Dedifferentiated amniotic fluid mesenchymal stem cell (primary cell): ENCODE results near the gene GLT8D1.

Experiments used
- DNase-seq: peaks from one replicate; pipeline ENCODE4 v3.0.0-alpha.2; 2016; ENCODE audit errors: extremely low spot score

GLT8D1 gene

DNA sequence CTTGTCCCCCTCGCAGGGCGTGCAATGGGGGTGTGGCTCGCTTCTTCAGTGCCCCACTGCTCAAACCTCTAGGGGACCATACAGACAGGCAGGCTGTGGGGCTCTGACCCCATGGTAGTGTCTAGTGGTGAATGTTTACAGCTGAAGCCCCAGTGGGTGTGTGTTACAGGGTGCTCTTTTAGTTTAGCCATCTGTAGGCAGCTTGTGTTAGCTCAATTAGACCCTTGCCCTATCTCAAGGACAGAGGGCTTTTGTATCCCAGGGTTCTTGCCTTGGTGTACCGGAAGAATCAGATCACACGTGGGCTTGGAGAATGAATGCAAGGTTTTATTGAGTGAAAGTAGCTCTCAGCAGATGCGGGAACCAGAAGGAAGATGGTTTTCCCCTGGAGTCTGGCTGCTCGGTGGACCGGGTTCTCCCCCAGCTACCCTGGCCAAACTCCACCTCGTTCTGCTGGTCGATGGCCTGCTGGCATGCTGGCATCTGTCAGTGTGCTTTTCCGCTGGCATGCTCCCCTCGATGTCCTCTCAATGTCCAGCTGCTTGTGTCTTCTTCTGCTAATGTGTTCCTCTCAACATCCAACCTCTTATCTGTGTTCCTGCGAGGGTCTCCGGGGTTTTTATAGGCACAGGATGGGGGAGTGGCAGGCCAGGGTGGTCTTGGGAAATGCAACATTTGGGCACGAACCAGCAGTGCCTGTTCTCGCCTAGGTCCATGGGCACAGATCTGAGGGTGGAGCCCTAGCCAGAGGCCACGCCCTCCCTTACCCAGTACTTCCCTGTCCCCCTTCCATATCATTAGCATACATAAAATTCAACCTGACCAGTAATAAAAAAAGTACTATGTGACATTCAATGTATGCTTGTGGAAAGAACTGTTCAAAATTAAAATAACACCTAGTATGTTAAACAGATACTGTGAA lies 7.0 kb upstream of the GLT8D1 start:
- no peak for DNase-seq

DNA sequence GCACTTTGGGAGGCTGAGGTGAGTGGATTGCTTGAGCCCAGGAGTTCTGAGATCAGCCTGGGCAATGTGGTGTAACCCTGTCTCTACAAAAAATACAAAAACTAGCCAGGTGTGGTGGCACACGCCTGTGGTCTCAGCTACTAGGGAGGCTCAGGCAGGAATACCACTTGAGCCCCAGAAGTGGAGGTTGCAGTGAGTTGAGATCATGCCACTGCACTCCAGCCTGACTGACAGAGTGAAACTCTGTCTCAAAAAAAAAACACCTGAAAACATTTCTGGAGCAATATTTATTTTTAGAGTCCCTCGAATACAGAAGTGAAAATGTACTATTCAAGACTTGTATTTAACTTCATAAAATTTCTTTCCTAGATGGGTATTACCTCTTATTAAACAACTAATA lies 4.9 kb upstream of the GLT8D1 start:
- DNase-seq = no peak

DNA sequence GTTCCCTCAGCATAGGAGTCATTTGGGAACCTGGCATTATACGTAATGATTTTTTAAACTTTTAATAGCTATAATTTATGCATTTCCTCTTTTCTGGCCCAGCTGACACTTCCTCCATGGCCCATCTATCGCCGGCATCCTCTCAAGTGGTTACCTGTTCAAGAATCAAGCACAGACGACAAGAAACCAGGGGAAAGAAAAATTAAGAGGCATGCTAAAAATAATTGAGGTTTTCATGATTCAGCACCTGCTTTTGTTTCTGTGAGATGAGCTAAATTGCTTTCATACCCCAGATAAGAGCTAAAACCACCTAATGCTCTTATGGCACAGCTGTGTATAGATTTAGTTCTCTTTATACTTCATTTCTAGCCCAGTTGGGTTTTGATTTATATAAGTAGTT lies 2.0 kb upstream of the GLT8D1 start:
- no peak for DNase-seq

DNA sequence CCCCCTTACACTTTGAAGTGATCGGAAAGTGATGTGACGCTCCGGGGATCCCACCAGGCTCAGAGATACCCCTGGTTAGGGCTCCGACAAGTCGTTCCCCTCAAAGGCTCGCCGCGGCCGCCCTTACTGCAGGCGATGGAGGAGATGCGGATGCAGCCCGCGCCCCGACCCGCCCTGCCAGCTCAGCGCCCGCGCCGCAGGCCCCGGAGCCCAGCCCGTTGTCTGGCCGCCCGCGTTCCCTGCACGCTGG lies 228 bp downstream of the GLT8D1 start:
- DNase-seq = no peak

DNA sequence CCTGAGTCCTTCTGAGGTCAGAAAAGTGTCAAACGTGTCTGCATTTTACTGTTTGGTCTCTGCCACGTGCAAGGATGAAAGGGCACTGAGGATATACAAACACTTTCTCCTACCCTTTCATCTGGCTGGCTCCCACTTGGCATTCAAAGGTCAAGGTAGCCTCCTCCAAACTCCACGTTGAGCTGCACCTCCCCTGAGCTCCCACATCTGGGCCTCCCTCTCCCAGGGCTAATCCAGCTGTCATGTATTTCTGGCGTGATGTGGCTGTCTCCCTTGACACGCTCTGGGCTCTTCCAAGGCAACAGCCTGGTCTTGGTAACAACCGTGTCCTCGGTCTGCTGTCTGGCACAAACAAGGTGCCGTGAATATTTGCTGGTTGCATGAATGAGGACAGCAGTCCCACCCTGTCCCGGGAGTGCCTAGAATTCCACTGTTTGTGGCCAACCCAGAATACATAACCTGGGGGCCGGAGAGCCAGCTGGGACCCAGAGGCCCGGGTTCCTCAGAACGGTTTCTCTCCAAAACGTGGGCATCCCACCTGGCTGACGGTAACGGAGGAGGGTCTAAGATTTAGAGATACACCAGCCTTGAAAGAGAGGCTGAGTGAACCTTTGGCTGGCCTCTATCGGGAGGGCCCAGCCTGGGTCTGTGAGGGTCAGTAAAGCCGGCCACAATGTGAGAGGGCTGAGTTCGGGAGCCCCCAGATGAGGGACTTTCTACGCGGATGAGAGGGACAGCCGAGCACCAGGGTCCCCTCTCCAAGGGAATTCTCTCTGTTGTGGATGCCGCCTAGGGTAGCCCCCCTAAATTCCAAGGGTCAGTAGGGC lies 767 bp downstream of the GLT8D1 start:
- peak; percentile 48 for DNase-seq

DNA sequence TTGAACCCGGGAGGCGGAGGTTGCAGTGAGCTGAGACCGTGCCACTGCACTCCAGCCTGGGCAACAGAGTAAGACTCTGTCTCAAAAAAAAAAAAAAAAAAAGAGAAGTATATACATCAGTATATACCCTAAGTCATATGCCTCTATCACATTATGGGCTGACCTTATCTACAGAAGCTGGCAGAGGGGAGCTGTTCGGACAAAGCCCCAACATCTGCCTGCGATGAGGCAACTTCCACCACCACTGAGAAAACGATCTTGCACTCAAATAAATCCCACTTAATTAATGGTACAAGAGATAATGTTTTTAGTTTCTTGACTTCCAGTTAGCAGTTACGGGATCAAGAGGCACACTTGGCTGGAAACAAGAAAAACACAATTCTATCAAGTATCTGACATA lies 2.2 kb downstream of the GLT8D1 start:
- DNase-seq = no peak

DNA sequence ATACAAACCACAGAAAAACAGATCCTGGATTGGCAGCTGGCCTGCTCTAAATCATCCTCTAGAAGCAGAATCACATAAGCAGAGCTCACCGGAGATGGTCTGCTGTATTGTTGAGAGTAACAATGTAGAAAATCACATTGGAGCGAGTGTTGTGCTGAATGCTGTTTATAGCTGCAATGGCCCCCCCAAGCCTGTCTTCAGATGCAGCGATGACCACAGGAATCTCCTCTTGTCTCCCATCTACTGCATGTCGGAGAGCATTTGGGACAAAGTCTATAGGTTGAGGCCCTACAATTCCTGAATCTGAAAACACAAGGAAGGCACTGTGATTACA lies 8.0 kb downstream of the GLT8D1 start:
- DNase-seq = no peak

DNA sequence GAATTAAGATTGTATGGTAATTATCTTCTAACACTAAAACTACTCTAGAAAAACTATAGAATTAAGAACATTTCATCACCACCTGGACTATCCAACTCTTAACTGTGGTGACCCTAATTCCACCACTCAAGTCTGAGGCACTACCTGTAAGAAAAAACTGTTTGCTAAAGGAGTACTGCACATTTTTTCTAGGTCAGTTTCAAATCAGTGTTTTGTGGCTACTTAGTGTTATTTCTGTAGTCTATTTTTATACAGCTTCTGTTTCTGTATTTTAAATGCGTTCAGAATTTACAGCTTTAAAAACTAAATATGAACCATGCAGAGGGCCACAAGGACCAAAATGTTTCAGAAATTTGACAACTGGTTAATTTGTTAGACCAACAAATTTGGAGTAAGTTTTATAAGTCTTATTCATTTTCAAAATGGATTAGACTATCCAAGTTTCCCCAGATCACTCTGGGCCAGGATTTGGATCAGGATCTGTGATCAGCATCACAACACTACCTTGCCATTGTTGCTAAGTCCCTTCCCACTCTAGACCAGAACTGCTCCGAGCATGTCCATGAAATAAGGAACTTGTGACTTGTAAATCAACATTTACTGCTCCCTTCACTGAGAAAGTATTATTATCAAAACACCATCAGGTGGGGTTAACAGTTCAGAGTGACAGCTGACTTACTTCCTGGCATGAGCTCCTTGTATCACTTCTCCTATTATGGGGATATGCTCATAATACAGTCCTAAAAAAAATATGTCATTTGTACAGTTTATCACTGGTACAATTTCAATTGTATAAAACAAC lies 8.6 kb downstream of the GLT8D1 start:
- DNase-seq = no peak

DNA sequence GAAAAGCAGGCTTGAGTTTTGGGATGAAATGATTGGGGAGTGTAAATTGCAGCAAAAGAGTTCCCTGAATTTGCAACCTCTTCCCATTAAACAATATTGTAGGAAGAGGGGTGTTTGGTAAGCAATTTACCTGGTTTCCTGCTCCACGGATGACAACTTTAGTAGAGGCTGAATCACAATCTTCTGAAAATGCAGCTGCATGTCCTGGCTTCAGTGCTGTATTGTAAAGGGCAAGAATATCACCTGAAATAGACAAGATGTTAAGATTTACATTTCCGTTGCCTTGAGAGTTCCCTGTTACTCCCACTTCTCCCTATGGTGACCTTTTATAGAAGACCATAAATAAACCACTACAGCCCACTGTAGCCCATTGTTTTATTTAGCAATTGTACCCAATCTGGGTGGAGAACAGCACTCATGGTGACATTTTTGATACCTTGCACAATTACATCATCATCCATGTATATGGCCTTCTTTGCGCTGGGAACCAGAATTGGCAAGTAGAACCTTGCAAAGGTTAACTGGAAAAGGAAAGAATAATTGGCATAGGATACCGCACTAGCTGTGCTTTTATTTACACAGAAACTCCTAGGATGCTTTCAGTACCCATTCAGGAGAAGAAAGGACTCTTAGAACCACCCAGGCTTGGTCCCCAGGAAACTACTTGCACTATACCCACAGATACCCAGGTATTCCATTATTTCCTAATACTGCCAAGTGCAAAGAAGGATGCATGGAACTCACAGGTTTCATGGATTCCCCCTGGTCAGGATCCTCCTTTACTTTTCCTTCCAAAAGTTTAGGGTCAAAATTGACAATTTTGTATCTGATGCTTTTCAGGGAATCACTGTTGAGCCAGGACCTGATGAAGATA lies 9.6 kb downstream of the GLT8D1 start:
- no peak for DNase-seq

DNA sequence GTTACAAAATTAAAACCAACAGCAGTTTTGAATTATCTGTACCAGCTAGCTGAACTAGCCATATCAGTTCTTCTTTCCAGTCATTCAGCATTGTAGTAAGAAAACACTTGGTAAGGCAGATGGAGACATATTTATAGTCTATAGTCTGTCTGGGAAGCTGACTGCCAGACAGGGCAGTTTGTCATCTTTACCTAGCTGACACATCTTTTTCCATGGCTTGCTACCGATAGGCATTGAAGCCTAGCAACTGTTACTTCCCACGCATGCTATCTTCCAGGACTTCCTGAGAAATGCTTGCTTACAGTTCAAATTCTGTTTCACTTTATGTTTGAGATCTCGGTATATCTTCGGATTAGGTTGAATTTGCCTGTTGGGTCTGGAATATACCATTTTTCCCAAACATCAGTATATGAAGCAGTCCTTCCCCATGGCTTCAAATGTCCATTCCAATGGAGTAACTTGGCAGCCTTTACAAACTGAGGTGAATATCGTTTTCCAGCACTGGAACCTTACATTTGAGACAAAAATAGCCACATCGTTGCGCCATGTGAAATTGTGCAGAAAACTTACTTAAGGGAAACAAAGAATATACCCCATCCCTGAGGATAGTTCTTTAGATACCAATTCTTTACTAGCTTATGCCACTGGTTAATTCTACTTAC lies 10.9 kb downstream of the GLT8D1 start:
- no peak for DNase-seq

DNA sequence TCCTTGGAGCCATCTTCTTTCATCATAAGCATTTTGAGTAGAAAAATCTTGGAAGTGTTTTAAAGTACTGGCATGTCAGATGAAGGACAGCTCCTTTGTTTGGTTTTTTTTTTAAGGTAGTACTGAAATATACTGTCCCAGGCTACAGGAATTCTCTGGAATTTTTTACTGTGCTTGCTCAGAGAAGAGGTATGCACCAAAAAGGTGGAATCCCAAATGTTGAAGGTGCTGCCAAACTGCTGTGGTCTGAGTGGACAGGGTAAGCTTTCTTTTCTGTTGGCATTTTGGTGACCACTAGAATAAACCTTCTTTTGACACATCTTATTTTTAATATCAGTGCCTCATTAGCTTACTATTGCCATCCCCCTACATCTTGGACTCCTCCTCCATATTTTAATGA lies 12.5 kb downstream of the GLT8D1 start:
- no peak for DNase-seq

DNA sequence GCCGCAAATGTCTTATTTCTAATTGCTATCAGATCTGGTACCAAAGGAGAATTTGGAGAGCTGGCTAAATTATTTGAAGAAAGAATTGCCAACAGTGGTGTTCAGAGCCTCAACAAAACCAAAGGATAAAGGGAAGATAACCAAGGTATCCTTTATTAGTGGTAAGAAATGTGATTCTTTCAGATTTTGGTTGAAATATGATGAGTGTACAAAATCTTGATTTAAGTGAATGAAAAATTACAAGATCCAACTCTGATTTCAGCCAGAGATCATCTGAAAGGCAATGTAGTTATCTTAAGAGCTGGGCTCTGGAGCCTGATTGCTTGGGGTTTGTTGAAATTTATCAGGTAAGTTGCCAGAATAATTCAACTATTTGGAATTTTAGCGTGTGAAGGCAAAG lies 15.0 kb downstream of the GLT8D1 start:
- no peak for DNase-seq

DNA sequence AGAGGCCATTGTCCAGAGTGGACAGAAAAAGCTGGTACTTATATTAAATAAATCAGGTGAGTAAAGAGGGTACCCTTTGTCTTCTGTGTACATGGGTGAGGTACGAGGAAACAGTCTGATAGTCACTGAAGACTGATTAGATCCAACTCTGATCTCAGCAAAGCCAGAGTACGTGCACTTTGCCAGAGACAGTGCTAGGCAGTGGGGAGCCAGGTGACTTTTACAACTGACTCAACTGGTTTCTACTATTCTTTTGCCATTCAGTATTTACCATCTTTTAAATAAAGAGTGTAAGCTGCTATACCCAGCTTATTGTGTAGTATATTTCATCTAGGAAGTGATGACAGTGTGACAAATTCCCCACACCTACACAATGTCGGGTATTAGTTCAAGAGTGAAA lies 16.4 kb downstream of the GLT8D1 start:
- DNase-seq = no peak

DNA sequence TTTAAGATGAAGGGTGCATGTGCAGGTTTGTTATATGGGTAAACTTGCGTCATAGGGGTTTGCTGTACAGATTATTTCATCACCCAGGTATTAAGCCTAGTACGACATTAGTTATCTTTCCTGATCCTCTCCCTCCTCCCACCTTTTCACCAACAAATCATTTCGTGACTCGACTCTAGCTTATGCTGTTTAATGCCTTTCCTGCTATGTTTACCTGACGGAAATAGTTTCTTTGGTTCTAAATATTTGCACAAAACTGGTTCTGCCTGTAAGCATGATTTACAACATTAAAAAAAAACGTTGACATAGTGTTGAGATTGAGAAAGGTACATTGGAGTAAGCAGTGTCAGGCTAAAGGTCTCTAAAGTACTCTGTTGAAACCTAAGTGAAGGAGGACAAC lies 17.3 kb downstream of the GLT8D1 start:
- no peak for DNase-seq

DNA sequence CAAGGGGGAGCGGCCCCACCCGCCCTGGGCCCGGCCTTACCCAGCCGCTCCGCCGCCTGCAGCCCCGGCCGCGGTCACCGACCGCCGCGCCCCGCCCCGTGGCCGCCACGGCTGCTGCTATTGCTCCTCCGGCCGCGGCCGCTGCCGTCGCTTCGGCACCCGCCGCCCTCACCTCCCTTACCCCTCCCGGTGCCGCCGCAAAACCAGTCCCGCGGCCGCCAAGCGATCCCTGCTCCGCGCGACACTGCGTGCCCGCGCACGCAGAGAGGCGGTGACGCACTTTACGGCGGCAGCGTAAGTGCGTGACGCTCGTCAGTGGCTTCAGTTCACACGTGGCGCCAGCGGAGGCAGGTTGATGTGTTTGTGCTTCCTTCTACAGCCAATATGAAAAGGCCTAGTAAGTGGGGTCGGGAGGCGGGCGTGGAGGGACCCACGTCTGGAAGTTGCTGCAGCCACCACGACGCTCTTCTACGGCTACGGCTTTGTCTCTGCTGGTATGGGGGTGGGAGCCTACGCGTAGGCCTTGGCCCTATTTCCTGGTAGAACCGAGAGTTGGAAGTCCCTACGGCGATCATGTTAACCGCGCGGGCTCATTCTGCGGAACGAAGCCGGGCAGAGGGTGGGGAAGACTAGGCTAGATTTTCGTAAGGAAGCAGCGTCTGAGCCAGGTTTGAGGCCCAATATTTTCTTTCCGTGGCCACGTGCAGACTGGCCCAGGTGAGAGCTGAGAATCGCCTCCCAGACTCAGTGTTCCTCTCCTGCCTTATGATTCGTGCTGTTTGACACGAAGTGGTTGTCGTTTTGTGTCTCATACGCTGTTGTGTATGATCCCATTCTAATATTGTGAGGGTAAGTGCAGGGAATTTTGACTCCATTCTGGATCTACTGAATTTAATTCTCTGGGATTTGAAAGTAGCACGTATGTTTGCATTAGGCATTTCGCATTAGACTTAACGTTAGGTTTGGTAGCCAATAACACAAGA lies 19.6 kb downstream of the GLT8D1 start, which contains the start of the genes GNL3 and PBRM1:
TSS of gene GNL3 (plus strand) at position 324 of the 983 bp plus-strand sequence. CDS start at position 385, 61 bp downstream.
TSS of gene PBRM1 (minus strand) at position 205 of the 983 bp plus-strand sequence.
- DNase-seq = peak; percentile 91

DNA sequence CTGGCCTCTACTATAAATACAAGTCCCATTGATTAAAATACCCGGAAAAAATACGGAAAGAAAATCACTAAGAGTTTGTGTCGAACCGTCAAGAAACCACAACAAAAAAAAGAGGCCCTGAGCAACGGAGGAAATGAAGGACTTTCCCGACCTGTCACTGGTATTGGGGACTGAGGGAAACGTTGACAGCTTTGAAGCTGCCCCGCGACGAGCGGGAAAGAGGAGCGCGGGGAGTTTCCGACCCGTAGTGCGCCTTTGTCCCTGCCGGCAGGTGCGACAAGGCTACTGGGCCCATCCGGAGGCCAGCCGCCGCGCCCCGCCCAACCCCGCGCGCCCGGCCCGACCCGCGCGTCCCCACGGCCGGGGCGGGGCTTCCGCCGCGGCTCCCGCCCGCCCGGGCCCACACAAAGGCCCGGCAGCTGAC lies 20.3 kb downstream of the GLT8D1 start:
- no peak for DNase-seq

DNA sequence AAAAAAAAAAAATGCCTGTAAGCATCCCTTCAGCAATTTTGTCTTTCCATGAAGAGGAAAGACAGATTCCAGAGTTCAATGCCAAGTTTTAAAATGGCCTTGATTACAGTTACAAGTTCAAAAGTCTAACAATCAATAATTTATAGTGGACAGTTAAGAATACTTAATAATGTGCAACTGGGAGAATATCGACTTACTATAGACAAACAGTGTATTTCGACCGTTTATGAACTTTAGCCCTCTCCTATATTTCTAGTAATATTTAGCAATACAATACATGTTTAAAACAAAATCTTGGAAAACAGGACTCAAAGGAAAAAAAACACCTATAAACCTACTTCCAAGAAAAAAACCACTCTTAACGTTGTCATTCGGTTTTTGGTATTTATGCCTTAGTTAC lies 21.4 kb downstream of the GLT8D1 start:
- DNase-seq = no peak

DNA sequence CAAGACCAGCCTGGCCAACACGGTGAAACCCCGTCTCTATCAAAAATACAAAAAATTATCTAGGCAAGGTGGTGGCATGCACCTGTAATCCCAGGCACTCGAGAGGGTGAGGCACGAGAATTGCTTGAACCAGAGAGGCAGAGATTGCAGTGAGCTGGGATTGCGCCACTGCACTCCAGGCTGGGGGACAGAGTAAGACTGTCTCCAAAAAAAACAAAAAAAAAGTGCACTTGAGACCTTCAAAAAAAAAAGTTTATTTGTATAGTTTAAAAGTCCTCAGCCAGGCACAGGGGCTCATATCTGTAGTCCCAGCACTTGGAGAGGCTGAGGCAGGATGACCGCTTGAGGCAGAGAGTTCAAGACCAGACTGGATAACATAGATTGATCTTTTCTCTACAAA lies 22.0 kb downstream of the GLT8D1 start:
- no peak for DNase-seq

DNA sequence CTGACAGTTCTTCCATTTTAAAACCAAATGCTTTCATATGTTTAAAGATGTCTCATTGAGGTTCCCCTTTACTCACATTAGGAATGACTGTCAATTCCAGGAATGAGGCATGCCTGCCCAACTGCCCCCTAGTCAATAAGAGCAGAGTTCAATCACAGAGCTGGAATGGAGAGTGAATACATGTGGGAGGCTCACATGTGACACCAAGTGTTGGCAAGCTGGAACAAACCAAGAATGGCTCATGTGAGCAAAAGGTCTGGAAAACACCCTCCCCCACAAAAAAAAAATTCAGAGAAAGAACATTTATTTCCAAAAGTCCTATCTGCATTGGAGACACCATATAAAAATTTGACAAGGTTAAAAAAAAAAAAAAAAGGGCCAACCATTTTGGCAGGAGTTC lies 23.6 kb downstream of the GLT8D1 start:
- peak; percentile 51 for DNase-seq

DNA sequence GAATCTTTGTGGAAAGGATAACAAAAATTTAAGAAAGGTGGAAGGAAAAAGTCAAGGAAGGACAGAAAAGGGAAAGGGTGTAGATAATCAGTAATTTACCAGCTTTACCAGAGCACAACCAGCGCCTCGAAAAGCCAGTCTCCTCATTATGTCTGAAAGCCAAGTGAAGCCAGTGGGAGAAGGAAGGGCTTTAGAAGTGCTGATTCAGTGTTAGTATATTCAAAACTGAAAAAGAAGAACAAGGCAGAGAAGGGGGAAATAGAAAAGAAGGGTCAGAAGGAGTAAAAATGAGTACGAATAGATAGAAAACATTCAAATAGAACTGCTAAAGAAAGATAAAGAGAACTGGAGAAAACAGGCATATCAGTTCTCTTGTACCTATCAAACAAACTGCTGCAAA lies 24.0 kb downstream of the GLT8D1 start:
- DNase-seq = no peak
